K562 (cell line): Measurements from ENCODE around the gene DNAJB14. TPM values are rescaled to one million over a fixed set of nuclear protein-coding genes. Genes with fewer than 3 reads are reported as not detected.

Experiments used
- ATF7 ChIP-seq: fragments of 450-650 bp; IDR thresholded peaks from 2 replicates; pipeline ENCODE4 v1.7.1; 2014; ENCODE audit warnings: mild to moderate bottlenecking, moderate library complexity
- FOXM1 ChIP-seq, 2 experiments: fragments of 450-650 bp in 1 of 2; sonication (generic) in 1 of 2; formaldehyde crosslinking in 1 of 2; IDR thresholded peaks; 2 replicates each; pipeline versions ENCODE4 v1.6.1 to v1.9.0; 2017 to 2022; ENCODE audit warnings: low read depth in 2 of 2, mild to moderate bottlenecking in 2 of 2, missing genetic modification reagents in 1 of 2, moderate library complexity in 1 of 2
- GTF2E2 ChIP-seq: fragments of 200-800 bp; sonication (Bioruptor generic); IDR thresholded peaks from 2 replicates; pipeline ENCODE4 v1.6.1; 2016; ENCODE audit warnings: missing genetic modification characterization, missing compliant biosample characterization
- HDGF ChIP-seq: fragments of 450-650 bp; IDR thresholded peaks from 2 replicates; pipeline ENCODE4 v1.6.1; 2016
- HOXB6 ChIP-seq: fragments of 250-450 bp; sonication (Bioruptor Pico); IDR thresholded peaks from 2 replicates; pipeline ENCODE4 v1.5.1; 2022; ENCODE audit warnings: mild to moderate bottlenecking, borderline replicate concordance
- NFIC ChIP-seq: fragments of 450-650 bp; IDR thresholded peaks from 2 replicates; pipeline ENCODE4 v1.6.1; 2017; ENCODE audit warnings: mild to moderate bottlenecking, inconsistent platforms
- SIN3A ChIP-seq, 2 experiments: fragments of 150-350 bp in 1 of 2; IDR thresholded peaks; 2 replicates each; pipeline ENCODE4 v1.6.1; 2011 to 2016; ENCODE audit warnings: borderline replicate concordance in 2 of 2, low read depth in 2 of 2, low read length in 2 of 2, mild to moderate bottlenecking in 2 of 2, moderate library complexity in 2 of 2; ENCODE audit not compliant: control insufficient read depth in 1 of 2
- TEAD4 ChIP-seq, 2 experiments: sonication (generic) in 1 of 2; formaldehyde crosslinking in 1 of 2; IDR thresholded peaks; 2 replicates each; pipeline versions ENCODE4 v1.6.1 to v1.8.0; 2012 to 2022; ENCODE audit warnings: borderline replicate concordance in 1 of 2, inconsistent platforms in 1 of 2, low read length in 1 of 2, mild to moderate bottlenecking in 1 of 2, missing genetic modification reagents in 1 of 2
- TRIM24 ChIP-seq, 2 experiments: fragments of 450-650 bp; IDR thresholded peaks; 2 replicates each; pipeline ENCODE4 v1.6.1; 2016
- ZMIZ1 ChIP-seq, 2 experiments: fragments of 150-350 bp in 1 of 2; IDR thresholded peaks; 2 replicates each; pipeline ENCODE4 v1.6.1; 2012 to 2016; ENCODE audit warnings: low read depth in 2 of 2, low read length in 2 of 2, mild to moderate bottlenecking in 1 of 2, moderate library complexity in 1 of 2
- ZNF197 ChIP-seq: fragments of 200-800 bp; sonication (Bioruptor generic); IDR thresholded peaks from 2 replicates; pipeline ENCODE4 v1.6.1; 2016; ENCODE audit warnings: low read depth, missing genetic modification characterization, missing compliant biosample characterization
- polyA plus RNA-seq, 8 experiments: library from polyadenylated mRNA; depleted of rRNA in 4 of 8; stranded (reverse) in 5 of 8; unstranded in 3 of 8; fragments of >200 nt; fragmentation: Nextera tagmentation in 2 of 8; fragmentation: Illumina TruSeq in 1 of 8; extraction: Ambion mirVana in 2 of 8; extraction: Trizol in 1 of 8; gene quantifications; 2 replicates each; pipeline versions ENCODE4 v1.2.1 to v1.2.3, GENCODE V29; 2011 to 2014; ENCODE audit warnings: inconsistent platforms in 1 of 8, missing spikeins in 1 of 8
- total RNA-seq, 7 experiments: library from RNA; depleted of rRNA in 6 of 7; stranded (reverse); fragments of >200 nt in 6 of 7; fragmentation: Illumina TruSeq in 2 of 7; extraction: Trizol in 2 of 7; gene quantifications; 2 replicates each; pipeline versions ENCODE4 v1.2.1 to v1.2.3, GENCODE V29; 2011 to 2021; ENCODE audit warnings: low replicate concordance in 1 of 7
- TF ChIP-seq, protein P1 (sequence below): IDR thresholded peaks from 2 replicates; pipeline ENCODE4 v1.6.1; 2011; ENCODE audit not compliant: insufficient read length; ENCODE audit errors: extremely low read depth
- TF ChIP-seq, protein P2 (sequence below), 2 experiments: IDR thresholded peaks in 1 of 2; conservative IDR thresholded peaks in 1 of 2; 2 replicates each; pipeline ENCODE4 v1.6.1; 2016; ENCODE audit warnings: low read depth in 2 of 2, mild to moderate bottlenecking in 1 of 2, missing compliant biosample characterization in 1 of 2, missing genetic modification characterization in 1 of 2, moderate library complexity in 1 of 2
- TF ChIP-seq, protein P3 (sequence below): fragments of 450-650 bp; formaldehyde crosslinking; IDR thresholded peaks from 2 replicates; pipeline ENCODE4 v1.4.0; 2022; ENCODE audit warnings: missing genetic modification characterization

Gene DNAJB14
- total and polyA plus RNA-seq, 9 of the 15 experiments (the other 6 are each of a cell fraction or from before 2014, with no cell fraction given), result 5.5 to 28.0 (median 12.7) TPM

DNA sequence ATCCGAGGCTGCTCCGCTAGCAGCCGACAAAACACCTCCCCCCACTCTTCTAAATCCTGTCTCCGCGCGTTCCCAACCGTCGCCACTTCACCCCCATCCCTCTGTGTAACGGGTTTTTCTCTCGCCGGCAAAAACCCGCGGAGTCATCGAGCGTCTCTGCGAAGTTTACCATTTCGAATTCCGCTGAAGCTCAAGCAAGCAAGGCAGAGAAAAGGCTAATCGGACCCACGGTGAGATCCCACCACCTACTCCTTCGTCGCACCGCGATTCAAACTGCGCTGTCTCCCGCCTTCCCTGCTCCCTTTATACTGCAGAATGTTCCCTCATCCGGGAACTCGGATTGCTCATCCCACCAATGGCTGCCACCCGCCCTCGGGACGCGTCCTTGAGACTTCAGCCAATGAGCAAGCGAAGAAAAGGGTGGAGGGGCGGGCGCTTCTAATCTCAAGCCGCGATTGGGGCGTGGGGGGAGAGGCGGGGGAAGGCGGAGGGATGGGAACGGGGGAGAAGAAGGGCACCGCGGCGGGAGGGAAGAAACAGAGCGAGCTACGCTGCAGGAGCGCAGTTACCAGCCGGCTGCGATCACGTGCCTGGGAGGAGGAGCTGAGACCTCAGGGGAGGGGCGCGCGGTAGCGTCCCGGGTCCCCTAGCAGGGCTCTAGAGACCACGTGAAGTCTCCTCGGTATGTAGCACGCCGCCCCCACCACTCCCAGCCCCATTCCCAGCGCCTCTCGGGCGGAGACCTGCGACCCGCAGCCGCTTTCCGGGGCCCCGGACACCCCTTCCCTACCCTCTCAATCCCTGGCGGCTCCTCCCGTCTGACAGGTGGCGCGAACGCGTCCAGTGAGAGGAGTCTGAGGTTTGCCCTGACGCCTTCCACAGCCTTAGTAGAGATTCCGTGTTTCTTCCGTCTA is 3.8 kb upstream of the DNAJB14 start, which contains the start of gene H2AZ1 (continued):
- TF ChIP-seq HOXB6 (CRISPR knock-in tag), result peak; percentile 79; the same call in 1 of the 2 replicates
- peak; percentile 51; the same call in 1 of the 2 replicates for TF ChIP-seq ATF7
- TF ChIP-seq, protein P1, sequence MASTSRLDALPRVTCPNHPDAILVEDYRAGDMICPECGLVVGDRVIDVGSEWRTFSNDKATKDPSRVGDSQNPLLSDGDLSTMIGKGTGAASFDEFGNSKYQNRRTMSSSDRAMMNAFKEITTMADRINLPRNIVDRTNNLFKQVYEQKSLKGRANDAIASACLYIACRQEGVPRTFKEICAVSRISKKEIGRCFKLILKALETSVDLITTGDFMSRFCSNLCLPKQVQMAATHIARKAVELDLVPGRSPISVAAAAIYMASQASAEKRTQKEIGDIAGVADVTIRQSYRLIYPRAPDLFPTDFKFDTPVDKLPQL, result peak; percentile 92
- no peak for TF ChIP-seq HDGF
- peak; percentile 73; the same call in 1 of the 2 replicates for TF ChIP-seq GTF2E2 (tag)
- TF ChIP-seq, protein P2, sequence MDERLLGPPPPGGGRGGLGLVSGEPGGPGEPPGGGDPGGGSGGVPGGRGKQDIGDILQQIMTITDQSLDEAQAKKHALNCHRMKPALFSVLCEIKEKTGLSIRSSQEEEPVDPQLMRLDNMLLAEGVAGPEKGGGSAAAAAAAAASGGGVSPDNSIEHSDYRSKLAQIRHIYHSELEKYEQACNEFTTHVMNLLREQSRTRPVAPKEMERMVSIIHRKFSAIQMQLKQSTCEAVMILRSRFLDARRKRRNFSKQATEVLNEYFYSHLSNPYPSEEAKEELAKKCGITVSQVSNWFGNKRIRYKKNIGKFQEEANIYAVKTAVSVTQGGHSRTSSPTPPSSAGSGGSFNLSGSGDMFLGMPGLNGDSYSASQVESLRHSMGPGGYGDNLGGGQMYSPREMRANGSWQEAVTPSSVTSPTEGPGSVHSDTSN (CRISPR knock-in tag; IDR thresholded peaks at IDR 0.05; ENCODE audit: low read depth), result no peak
- TF ChIP-seq, protein P2 (tag; conservative IDR thresholded peaks at IDR 0.05; ENCODE audit: low read depth), result no peak
- TF ChIP-seq, protein P3, sequence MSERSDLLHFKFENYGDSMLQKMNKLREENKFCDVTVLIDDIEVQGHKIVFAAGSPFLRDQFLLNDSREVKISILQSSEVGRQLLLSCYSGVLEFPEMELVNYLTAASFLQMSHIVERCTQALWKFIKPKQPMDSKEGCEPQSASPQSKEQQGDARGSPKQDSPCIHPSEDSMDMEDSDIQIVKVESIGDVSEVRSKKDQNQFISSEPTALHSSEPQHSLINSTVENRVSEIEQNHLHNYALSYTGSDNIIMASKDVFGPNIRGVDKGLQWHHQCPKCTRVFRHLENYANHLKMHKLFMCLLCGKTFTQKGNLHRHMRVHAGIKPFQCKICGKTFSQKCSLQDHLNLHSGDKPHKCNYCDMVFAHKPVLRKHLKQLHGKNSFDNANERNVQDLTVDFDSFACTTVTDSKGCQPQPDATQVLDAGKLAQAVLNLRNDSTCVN (CRISPR knock-in tag), result peak; percentile 67; the same call in 1 of the 2 replicates
- 0 out of 2 replicates have a peak, but pooled peaks have one; percentile 39 for TF ChIP-seq TEAD4 (IDR thresholded peaks at IDR 0.05; ENCODE audit: low read length)
- TF ChIP-seq TEAD4 (CRISPR knock-in tag; IDR thresholded peaks at IDR 0.05; ENCODE audit: borderline replicate concordance), result no peak
- TF ChIP-seq ZMIZ1 (IDR thresholded peaks at IDR 0.05; ENCODE audit: low read depth in 2 of 2, low read length in 2 of 2), result peak in 1 of 2 experiments; percentile 74; a peak in 1 of 4 replicates
- TF ChIP-seq ZNF197 (CRISPR knock-in tag), result no peak
- TF ChIP-seq NFIC, result peak; percentile 50
- peak; percentile 58 to 60; a peak in 3 of 4 replicates for TF ChIP-seq TRIM24 (IDR thresholded peaks at IDR 0.05)
- TF ChIP-seq FOXM1 (IDR thresholded peaks at IDR 0.05; ENCODE audit: low read depth), result peak; percentile 67
- no peak for TF ChIP-seq FOXM1 (CRISPR knock-in tag; IDR thresholded peaks at IDR 0.05; ENCODE audit: low read depth)
- peak; percentile 56 to 61; a peak in 3 of 4 replicates for TF ChIP-seq SIN3A (IDR thresholded peaks at IDR 0.05; ENCODE audit: borderline replicate concordance in 2 of 2, control insufficient read depth in 1 of 2, low read depth in 2 of 2, low read length in 2 of 2)
